GM12891 (cell line): ENCODE data around the gene CD86.

Experiments
- POLR2A ChIP-seq: IDR thresholded peaks from 2 replicates; pipeline ENCODE4 v1.6.1; 2011; ENCODE audit warnings: low read depth, low read length, control low read depth
- POLR2AphosphoS5 ChIP-seq: IDR thresholded peaks from 2 replicates; pipeline ENCODE4 v1.6.1; 2011; ENCODE audit warnings: low read depth, low read length, control low read depth
- POU2F2 ChIP-seq: IDR thresholded peaks from 2 replicates; pipeline ENCODE4 v1.6.1; 2011; ENCODE audit warnings: low read depth, mild to moderate bottlenecking, control low read depth, low read length, moderate library complexity
- SPI1 ChIP-seq: IDR thresholded peaks from 2 replicates; pipeline ENCODE4 v1.6.1; 2011; ENCODE audit warnings: low read depth, low read length, control low read depth
- TAF1 ChIP-seq: IDR thresholded peaks from 2 replicates; pipeline ENCODE4 v1.6.1; 2011; ENCODE audit warnings: low read depth, low read length, control low read depth

- TF ChIP-seq POLR2A, result no peak
- no peak for TF ChIP-seq POU2F2
- no peak for TF ChIP-seq POLR2AphosphoS5
- TF ChIP-seq TAF1, result no peak
- no peak for TF ChIP-seq SPI1
These were observed 31.7 kb upstream of the CD86 start for GRCh38 chr3:122023335-122023910.
